ENCODE data around the gene FBXL19. TPM values are rescaled to one million over a fixed set of nuclear protein-coding genes. Genes with fewer than 3 reads are reported as not detected.

FBXL19 gene
- total RNA-seq, 1 donor from 2014 or later = 7.9 TPM

DNA sequence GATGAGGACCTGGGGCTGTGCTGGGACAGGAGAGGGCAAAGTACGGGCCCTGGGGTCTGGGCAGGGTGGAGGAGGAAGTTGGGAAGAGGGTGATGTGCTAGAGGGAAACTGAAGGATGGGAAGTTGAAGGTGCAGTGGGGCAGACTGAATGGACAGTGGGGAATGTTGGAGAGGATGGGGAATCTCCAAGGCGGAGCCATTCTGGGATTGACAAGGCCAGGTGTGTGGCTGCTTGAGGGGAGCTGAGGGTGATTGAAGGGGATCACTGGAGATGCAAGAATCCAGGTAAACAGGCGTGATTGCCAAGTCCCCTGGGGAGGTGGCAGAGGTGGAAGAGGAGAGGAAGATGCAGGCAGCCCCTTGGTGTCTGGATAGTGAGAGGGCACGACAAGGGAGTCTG, 53.1 kb downstream of the FBXL19 start:
- TF ChIP-seq, protein P1, sequence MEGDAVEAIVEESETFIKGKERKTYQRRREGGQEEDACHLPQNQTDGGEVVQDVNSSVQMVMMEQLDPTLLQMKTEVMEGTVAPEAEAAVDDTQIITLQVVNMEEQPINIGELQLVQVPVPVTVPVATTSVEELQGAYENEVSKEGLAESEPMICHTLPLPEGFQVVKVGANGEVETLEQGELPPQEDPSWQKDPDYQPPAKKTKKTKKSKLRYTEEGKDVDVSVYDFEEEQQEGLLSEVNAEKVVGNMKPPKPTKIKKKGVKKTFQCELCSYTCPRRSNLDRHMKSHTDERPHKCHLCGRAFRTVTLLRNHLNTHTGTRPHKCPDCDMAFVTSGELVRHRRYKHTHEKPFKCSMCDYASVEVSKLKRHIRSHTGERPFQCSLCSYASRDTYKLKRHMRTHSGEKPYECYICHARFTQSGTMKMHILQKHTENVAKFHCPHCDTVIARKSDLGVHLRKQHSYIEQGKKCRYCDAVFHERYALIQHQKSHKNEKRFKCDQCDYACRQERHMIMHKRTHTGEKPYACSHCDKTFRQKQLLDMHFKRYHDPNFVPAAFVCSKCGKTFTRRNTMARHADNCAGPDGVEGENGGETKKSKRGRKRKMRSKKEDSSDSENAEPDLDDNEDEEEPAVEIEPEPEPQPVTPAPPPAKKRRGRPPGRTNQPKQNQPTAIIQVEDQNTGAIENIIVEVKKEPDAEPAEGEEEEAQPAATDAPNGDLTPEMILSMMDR (IDR thresholded peaks at IDR 0.05; ENCODE audit: insufficient read depth, low read length, severe bottlenecking) = no peak
- H3K36me3 ChIP-seq (ENCODE audit: control insufficient read depth, insufficient read depth, low read length) = peaks cover 30% of the 10 kb centered on the region
- FAIRE-seq = no peak
- no peak overlapping the region for H3K4me3 ChIP-seq (ENCODE audit: low read depth, low read length)
- DNase-seq (ENCODE audit: low read depth) = no peak
- H3K27me3 ChIP-seq (ENCODE audit: control insufficient read depth, insufficient read depth, low read length) = no peaks in the 10 kb centered on the region

DNA sequence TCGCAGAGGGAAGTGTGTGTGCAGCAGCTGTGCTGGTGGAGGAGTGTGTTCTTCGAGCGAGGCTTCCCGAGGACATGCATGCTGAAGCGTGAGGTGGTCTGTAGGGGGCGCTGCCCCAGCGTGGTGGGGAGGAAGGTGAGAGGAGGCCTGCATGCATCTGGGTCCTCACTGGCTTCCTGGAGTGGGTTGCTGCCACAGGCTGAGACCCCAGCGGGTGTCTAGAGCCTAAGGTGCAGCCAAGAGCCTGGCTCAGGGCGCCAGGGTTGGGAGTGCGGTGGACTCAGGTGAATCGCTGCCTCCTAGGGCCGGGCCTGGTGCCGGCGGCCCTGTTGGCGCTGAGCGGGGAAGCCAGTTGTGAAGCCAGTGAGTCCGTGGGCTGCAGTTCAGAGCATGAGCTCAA, 54.1 kb downstream of the FBXL19 start:
- DNase-seq (ENCODE audit: low read depth) (no peak), FAIRE-seq (no peak)
- H3K27me3 ChIP-seq (ENCODE audit: control insufficient read depth, insufficient read depth, low read length) = no peaks in the 10 kb centered on the region
- TF ChIP-seq, protein P1 (IDR thresholded peaks at IDR 0.05; ENCODE audit: insufficient read depth, low read length, severe bottlenecking) = peak; percentile 26
- H3K4me3 ChIP-seq (ENCODE audit: low read depth, low read length) = no peak overlapping the region
- peaks cover 33% of the 10 kb centered on the region for H3K36me3 ChIP-seq (ENCODE audit: control insufficient read depth, insufficient read depth, low read length)

DNA sequence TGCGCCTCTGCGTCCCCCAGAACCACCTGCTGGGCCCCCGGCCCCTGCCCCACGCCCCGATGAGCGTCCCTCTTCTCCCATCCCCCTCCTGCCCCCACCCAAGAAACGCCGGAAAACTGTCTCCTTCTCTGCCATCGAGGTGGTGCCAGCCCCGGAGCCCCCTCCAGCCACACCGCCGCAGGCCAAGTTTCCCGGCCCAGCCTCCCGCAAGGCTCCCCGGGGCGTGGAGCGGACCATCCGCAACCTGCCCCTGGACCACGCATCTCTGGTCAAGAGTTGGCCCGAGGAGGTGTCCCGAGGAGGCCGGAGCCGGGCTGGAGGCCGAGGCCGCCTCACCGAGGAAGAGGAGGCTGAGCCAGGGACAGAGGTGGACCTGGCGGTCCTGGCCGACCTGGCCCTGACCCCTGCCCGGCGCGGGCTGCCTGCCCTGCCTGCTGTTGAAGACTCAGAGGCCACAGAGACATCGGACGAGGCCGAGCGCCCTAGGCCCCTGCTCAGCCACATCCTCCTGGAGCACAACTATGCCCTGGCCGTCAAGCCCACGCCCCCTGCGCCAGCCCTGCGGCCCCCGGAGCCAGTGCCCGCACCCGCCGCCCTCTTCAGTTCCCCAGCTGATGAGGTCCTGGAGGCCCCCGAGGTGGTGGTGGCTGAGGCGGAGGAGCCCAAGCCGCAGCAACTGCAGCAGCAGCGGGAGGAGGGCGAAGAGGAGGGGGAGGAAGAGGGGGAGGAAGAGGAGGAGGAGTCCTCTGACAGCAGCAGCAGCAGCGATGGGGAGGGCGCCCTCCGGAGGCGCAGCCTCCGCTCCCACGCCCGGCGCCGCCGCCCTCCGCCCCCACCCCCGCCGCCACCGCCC, 56.0 kb downstream of the FBXL19 start:
- TF ChIP-seq, protein P1 (IDR thresholded peaks at IDR 0.05; ENCODE audit: insufficient read depth, low read length, severe bottlenecking) = no peak
- DNase-seq (ENCODE audit: low read depth) = no peak
- peaks cover 32% of the 10 kb centered on the region for H3K36me3 ChIP-seq (ENCODE audit: control insufficient read depth, insufficient read depth, low read length)
- no peak for FAIRE-seq
- H3K4me3 ChIP-seq (ENCODE audit: low read depth, low read length) = no peak overlapping the region
- no peaks in the 10 kb centered on the region for H3K27me3 ChIP-seq (ENCODE audit: control insufficient read depth, insufficient read depth, low read length)

DNA sequence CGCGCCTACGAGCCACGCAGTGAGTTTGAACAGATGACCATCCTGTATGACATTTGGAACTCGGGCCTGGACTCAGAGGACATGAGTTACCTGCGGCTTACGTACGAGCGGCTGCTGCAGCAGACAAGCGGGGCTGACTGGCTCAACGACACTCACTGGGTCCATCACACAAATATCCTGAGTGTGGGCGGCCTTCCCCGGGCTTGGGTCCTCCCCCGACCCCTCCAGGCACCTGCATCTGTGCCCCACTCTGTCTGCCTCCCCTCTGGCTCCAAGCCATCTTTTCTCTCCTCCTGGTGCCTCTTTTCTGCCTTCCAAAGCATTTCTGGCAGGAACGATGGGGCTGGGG, 56.6 kb downstream of the FBXL19 start:
- peaks cover 35% of the 10 kb centered on the region for H3K36me3 ChIP-seq (ENCODE audit: control insufficient read depth, insufficient read depth, low read length)

DNA sequence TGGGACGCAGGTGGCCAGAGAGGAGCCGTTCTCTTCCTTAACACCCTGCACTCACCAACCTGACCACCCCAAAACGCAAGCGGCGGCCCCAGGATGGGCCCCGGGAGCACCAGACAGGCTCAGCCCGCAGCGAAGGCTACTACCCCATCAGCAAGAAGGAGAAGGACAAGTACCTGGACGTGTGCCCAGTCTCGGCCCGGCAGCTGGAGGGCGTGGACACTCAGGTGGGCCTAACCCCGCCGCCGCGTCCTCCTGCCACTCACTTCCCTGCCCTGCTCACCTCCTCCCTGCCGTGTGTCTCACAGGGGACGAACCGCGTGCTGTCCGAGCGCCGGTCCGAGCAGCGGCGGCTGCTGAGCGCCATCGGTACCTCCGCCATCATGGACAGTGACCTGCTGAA, 57.1 kb downstream of the FBXL19 start:
- H3K36me3 ChIP-seq (ENCODE audit: control insufficient read depth, insufficient read depth, low read length) = peaks cover 35% of the 10 kb centered on the region

More for the DNA sequence above, 56.6 kb downstream of the FBXL19 start:
- H3K27me3 ChIP-seq (ENCODE audit: control insufficient read depth, insufficient read depth, low read length) = no peaks in the 10 kb centered on the region
- TF ChIP-seq, protein P1 (IDR thresholded peaks at IDR 0.05; ENCODE audit: insufficient read depth, low read length, severe bottlenecking) = no peak
- FAIRE-seq (no peak), DNase-seq (ENCODE audit: low read depth) (no peak)
- H3K4me3 ChIP-seq (ENCODE audit: low read depth, low read length) = no peak overlapping the region

More for the DNA sequence above, 57.1 kb downstream of the FBXL19 start:
- Histone ChIP-seq H3K27me3 (ENCODE audit: control insufficient read depth, insufficient read depth, low read length) (no peaks in the 10 kb centered on the region), H3K4me3 (ENCODE audit: low read depth, low read length) (no peak overlapping the region)
- TF ChIP-seq, protein P1 (IDR thresholded peaks at IDR 0.05; ENCODE audit: insufficient read depth, low read length, severe bottlenecking) = no peak
- DNase-seq (ENCODE audit: low read depth) = no peak
- no peak for FAIRE-seq

All from bronchial epithelial cell (primary cell).